Heart left ventricle (tissue), 13 donors: Measurements from ENCODE around the gene MPG.

Source experiments
- CTCF ChIP-seq, 12 donors: fragments of 200-600 bp; sonication (generic) in 4 of 12; IDR thresholded peaks; one replicate each; pipeline versions ENCODE4 v1.5.0 to v1.8.0; 2018 to 2022; ENCODE audit warnings: antibody characterized with exemption in 12 of 12, mild to moderate bottlenecking in 5 of 12
- POLR2A ChIP-seq, 2 donors: fragments of 450-650 bp; IDR thresholded peaks; one replicate each; pipeline ENCODE4 v1.6.1; 2017; ENCODE audit warnings: antibody characterized with exemption in 2 of 2, mild to moderate bottlenecking in 2 of 2, moderate library complexity in 2 of 2
- donor health status: ischemic (EF 13 %, LVEDD 7.1; RV severe dilation, severe dysfunction).
- donor health status: DM: no; HTN: yes; CAD: no.
- donor health status: DM: no; HTN: no; CAD: no.
- donor health status: ischemic (EF 25% LVEDD 6.9; RV normal size, moderate dysfunction).
- donor health status: ischemic (EF 25% LVEDD 5.7; RV mildly dilated, moderate dysfunction).
- donor health status: ischemic (EF 35%, LVEDD 5.7; RV mildly dilated, moderate dysfunction).
- donor health status: nonischemic (EF 11% LVEDD 7.7; RV severe dilation, severe dysfunction).
- donor health status: DM: yes; HTN: yes; CAD: no.
- donor health status: PGD.
- donor health status: ischemic (EF 29% LVEDD 5.4; RV normal size, mild dysfunction).
- donor health status: nonischemic (EF 23%, LVEDD 6.1; RV moderate dilation, normal function).

GRCh38 chr16:60929-61878 lies 16.8 kb upstream of the MPG start:
- TF ChIP-seq CTCF (IDR thresholded peaks at IDR 0.05): no peak
- no peak for TF ChIP-seq POLR2A (IDR thresholded peaks at IDR 0.05)
